ENCODE measurements around the gene PYURF. TPM values are rescaled to one million over a fixed set of nuclear protein-coding genes. Genes with fewer than 3 reads are reported as not detected.

Gene PYURF
- total RNA-seq, 1 experiment from 2014 or later: 41.2 TPM

DNA sequence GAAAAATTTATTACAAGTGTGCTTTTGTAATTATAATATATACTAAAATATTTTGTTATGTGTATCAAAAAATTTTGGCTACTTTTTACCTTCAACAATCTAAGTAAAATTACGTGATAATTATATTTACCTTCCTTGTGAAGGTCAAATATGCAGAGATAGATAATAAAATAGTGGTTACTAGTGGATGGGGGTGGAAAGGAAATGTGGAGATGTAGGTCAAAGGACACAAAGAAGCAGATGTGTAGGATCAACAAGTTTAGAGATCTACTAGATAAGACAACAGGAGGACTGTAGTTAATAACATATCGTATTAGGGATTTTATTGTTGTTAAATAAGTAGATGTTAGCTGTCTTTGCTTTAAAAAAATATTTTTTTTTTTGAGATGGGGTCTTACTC, 45.3 kb downstream of the PYURF start:
- POLR2A ChIA-PET (ENCODE audit: low non-redundant PET): interaction anchor here (0.6 kb wide), 1 partner anchor 21 kb away, joined by 6 read pairs; the partner anchor contains the start of gene HERC5

DNA sequence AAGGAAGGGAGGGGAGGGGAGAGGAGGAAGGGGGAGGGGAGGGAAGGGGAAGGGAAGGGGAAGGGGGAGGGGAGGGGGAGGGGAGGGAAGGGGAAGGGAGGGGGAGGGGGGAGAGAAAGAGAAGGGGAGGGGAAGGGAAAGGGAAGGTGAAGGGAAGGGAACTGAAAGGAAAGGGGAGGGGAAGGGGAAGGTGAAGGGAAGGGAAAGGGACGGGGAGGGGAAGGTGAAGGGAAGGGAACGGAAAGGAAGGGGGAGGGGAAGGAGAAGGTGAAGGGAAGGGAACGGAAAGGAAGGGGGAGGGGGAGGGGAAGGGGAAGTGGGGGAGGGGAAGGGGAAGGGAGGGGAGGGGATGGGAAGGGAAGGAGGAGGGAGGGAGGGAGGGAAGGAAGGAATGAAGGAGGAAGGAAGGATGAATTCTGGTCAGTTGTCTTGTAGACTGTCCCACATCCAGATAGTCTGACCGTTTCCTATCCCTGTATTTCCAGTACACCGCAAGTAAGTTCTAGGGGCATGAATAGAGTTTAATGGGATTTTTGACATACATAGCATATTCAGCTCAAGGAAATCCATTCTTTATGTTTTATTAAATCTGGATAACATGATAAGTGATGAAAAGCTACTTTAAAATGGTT, 46.2 kb downstream of the PYURF start:
- Histone ChIP-seq H3K27ac (ENCODE audit: low read depth, low read length, poor library complexity, severe bottlenecking) (no peak overlapping the region), H3K9me3 (ENCODE audit: low read depth, low read length, poor library complexity, severe bottlenecking) (no peaks in the 10 kb centered on the region), H3K27me3 (replicated peaks; ENCODE audit: insufficient read depth, low read depth, low read length, poor library complexity) (no peaks in the 10 kb centered on the region), H3K36me3 (ENCODE audit: insufficient read depth, low read length, poor library complexity, severe bottlenecking) (no peaks in the 10 kb centered on the region), H3K4me3 (ENCODE audit: low read depth, low read length, poor library complexity, severe bottlenecking) (no peak overlapping the region), H3K4me1 (ENCODE audit: insufficient read depth, low read length, poor library complexity, severe bottlenecking) (no peaks in the 10 kb centered on the region)
- ChIA-PET CTCF (no interaction called here), POLR2A (ENCODE audit: low non-redundant PET) (no interaction called here)
- intact Hi-C loops (cut with micrococcal nuclease; ENCODE audit: unreplicated experiment): no loop called here
- no peak for DNase-seq (ENCODE audit: low spot score)
- BruUV-seq (replicated peaks): no TSS peak
- TF ChIP-seq, protein P1, sequence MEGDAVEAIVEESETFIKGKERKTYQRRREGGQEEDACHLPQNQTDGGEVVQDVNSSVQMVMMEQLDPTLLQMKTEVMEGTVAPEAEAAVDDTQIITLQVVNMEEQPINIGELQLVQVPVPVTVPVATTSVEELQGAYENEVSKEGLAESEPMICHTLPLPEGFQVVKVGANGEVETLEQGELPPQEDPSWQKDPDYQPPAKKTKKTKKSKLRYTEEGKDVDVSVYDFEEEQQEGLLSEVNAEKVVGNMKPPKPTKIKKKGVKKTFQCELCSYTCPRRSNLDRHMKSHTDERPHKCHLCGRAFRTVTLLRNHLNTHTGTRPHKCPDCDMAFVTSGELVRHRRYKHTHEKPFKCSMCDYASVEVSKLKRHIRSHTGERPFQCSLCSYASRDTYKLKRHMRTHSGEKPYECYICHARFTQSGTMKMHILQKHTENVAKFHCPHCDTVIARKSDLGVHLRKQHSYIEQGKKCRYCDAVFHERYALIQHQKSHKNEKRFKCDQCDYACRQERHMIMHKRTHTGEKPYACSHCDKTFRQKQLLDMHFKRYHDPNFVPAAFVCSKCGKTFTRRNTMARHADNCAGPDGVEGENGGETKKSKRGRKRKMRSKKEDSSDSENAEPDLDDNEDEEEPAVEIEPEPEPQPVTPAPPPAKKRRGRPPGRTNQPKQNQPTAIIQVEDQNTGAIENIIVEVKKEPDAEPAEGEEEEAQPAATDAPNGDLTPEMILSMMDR (conservative IDR thresholded peaks at IDR 0.05; ENCODE audit: low read depth, low read length): no peak
- no peak for TF ChIP-seq EZH2 (IDR thresholded peaks at IDR 0.05; ENCODE audit: borderline replicate concordance, low read depth, low read length, poor library complexity, severe bottlenecking)

More for the DNA sequence above, 45.3 kb downstream of the PYURF start:
- Histone ChIP-seq H3K27me3 (replicated peaks; ENCODE audit: insufficient read depth, low read depth, low read length, poor library complexity) (no peaks in the 10 kb centered on the region), H3K4me1 (ENCODE audit: insufficient read depth, low read length, poor library complexity, severe bottlenecking) (no peaks in the 10 kb centered on the region), H3K27ac (ENCODE audit: low read depth, low read length, poor library complexity, severe bottlenecking) (no peak overlapping the region), H3K4me3 (ENCODE audit: low read depth, low read length, poor library complexity, severe bottlenecking) (no peak overlapping the region), H3K9me3 (ENCODE audit: low read depth, low read length, poor library complexity, severe bottlenecking) (no peaks in the 10 kb centered on the region), H3K36me3 (ENCODE audit: insufficient read depth, low read length, poor library complexity, severe bottlenecking) (no peaks in the 10 kb centered on the region)
- BruUV-seq (replicated peaks): no TSS peak
- intact Hi-C loops (cut with micrococcal nuclease; ENCODE audit: unreplicated experiment): no loop called here
- CTCF ChIA-PET: no interaction called here
- TF ChIP-seq, protein P1 (conservative IDR thresholded peaks at IDR 0.05; ENCODE audit: low read depth, low read length): no peak
- TF ChIP-seq EZH2 (IDR thresholded peaks at IDR 0.05; ENCODE audit: borderline replicate concordance, low read depth, low read length, poor library complexity, severe bottlenecking): no peak
- no peak for DNase-seq (ENCODE audit: low spot score)

Other genes with a start within 250 kb of the PYURF start
- 2.7 and 4.6 TPM in 2 replicates for gene PPM1K, start 239.2 kb downstream of the PYURF start, total RNA-seq (2021)
- 0.26 and 0.32 TPM in 2 replicates for gene HERC6, start 144.9 kb downstream of the PYURF start, total RNA-seq (2021)
- gene HERC5, start 66.7 kb downstream of the PYURF start, total RNA-seq (2021): 0.54 and 1.2 TPM in 2 replicates
- gene HERC3, start 68.7 kb upstream of the PYURF start, total RNA-seq (2021): 0.71 and 1.0 TPM in 2 replicates
- not detected in 2 replicates for gene NAP1L5, start 174.1 kb upstream of the PYURF start, total RNA-seq (2021)

All from A673 (cell line).